GM06990 (cell line): ENCODE data around the gene TIMM17A.
"Not testable (repeated sequence)": the region's sequence is repeated elsewhere in the genome, so short reads cannot be mapped to it uniquely, and the experiment has no call there.

Source experiments
- DNase-seq: peaks from one replicate; pipeline ENCODE4 v3.0.0-alpha.2; 2011; ENCODE audit not compliant: insufficient read length; ENCODE audit errors: extremely low read depth
- H3K27me3 ChIP-seq: replicated peaks from 2 replicates; pipeline ENCODE4 v1.6.0; 2011; ENCODE audit warnings: low read length; ENCODE audit not compliant: control insufficient read depth, insufficient read depth
- H3K36me3 ChIP-seq: 2 replicates; pipeline ENCODE4 v1.5.1; 2011; ENCODE audit warnings: low read length; ENCODE audit not compliant: control insufficient read depth, insufficient read depth
- H3K4me3 ChIP-seq: replicated peaks from 2 replicates; pipeline ENCODE4 v1.5.1; 2011; ENCODE audit warnings: low read depth, mild to moderate bottlenecking, control low read depth, low read length
- CTCF ChIP-seq: IDR thresholded peaks from 2 replicates; pipeline ENCODE4 v1.5.1; 2011; ENCODE audit warnings: low read length, control low read depth, mild to moderate bottlenecking, inconsistent platforms; ENCODE audit not compliant: insufficient read depth, poor library complexity, severe bottlenecking

The TIMM17A gene

GRCh38 chr1:201933840-201934430 lies 21.4 kb upstream of the TIMM17A start:
- DNase-seq = no peak
- H3K36me3 ChIP-seq = no peaks in the 10 kb centered on the region
- H3K27me3 ChIP-seq = no peaks in the 10 kb centered on the region; the same call in 1 of the 2 replicates
- no peak overlapping the region for H3K4me3 ChIP-seq
- TF ChIP-seq CTCF = no peak

GRCh38 chr1:201937624-201938213 lies 17.6 kb upstream of the TIMM17A start:
- no peak for DNase-seq
- Histone ChIP-seq H3K36me3 (no peaks in the 10 kb centered on the region), H3K4me3 (no peak overlapping the region), H3K27me3 (no peaks in the 10 kb centered on the region; the same call in 1 of the 2 replicates)
- TF ChIP-seq CTCF = no peak

- no peak for TF ChIP-seq CTCF
Measured at GRCh38 chr1:201938440-201939035, 16.8 kb upstream of the TIMM17A start.

GRCh38 chr1:201939148-201939547 lies 16.2 kb upstream of the TIMM17A start:
- Histone ChIP-seq H3K36me3 (no peaks in the 10 kb centered on the region), H3K4me3 (no peak overlapping the region)
- no peak for TF ChIP-seq CTCF

More at GRCh38 chr1:201938440-201939035, 16.8 kb upstream of the TIMM17A start:
- Histone ChIP-seq H3K36me3 (no peaks in the 10 kb centered on the region), H3K4me3 (no peak overlapping the region), H3K27me3 (no peaks in the 10 kb centered on the region; the same call in 1 of the 2 replicates)
- DNase-seq = no peak

GRCh38 chr1:201939574-201939973 lies 15.7 kb upstream of the TIMM17A start:
- TF ChIP-seq CTCF = no peak
- DNase-seq = no peak
- H3K27me3 ChIP-seq = no peaks in the 10 kb centered on the region; the same call in 1 of the 2 replicates
- no peak overlapping the region for H3K4me3 ChIP-seq
- H3K36me3 ChIP-seq = no peaks in the 10 kb centered on the region

More at GRCh38 chr1:201939148-201939547, 16.2 kb upstream of the TIMM17A start:
- DNase-seq = no peak
- no peaks in the 10 kb centered on the region; the same call in none of the 2 replicates for H3K27me3 ChIP-seq

- not testable (repeated sequence) for H3K36me3 ChIP-seq, H3K27me3 ChIP-seq, DNase-seq, H3K4me3 ChIP-seq
Measured at GRCh38 chr1:201940316-201940715, 15.0 kb upstream of the TIMM17A start.
